ENCODE data around the gene OR4A47.
"Not testable (repeated sequence)": the region's sequence is repeated elsewhere in the genome, so short reads cannot be mapped to it uniquely, and the experiment has no call there.

OR4A47 gene

DNA sequence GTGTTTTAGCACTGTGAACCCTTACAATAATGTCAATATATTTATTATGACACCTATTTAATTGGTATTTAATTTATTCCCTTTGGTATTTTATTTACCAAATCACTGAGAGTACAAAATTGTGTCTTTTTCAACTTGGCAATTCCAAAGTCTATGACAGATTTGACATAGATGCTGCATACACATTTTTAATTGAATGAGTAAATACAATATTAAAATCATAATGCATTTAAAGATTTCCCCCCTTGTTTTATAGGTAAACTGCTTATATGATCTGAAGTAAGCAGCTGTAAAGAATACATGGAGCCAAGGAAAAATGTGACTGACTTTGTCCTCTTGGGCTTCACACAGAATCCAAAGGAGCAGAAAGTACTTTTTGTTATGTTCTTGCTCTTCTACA, at the start of gene OR4A47:
TSS of gene OR4A47 (plus strand) at position 301 of the 400 bp plus-strand sequence. CDS start at position 301, 0 bp downstream.
- not testable (repeated sequence) for FAIRE-seq; DNase-seq (ENCODE audit: extremely low spot score, insufficient read length, low read depth)

- not testable (repeated sequence) for DNase-seq (ENCODE audit: extremely low spot score, insufficient read length, low read depth); FAIRE-seq
These were observed 32.7 kb upstream of the OR4A47 start for GRCh38 chr11:48455909-48456308.

- not testable (repeated sequence) for DNase-seq (ENCODE audit: extremely low spot score, insufficient read length, low read depth); FAIRE-seq
These were observed 14.6 kb upstream of the OR4A47 start for GRCh38 chr11:48473966-48474365.

- FAIRE-seq; DNase-seq (ENCODE audit: extremely low spot score, insufficient read length, low read depth): not testable (repeated sequence)
These were observed 13.9 kb upstream of the OR4A47 start for GRCh38 chr11:48474703-48475102.

DNA sequence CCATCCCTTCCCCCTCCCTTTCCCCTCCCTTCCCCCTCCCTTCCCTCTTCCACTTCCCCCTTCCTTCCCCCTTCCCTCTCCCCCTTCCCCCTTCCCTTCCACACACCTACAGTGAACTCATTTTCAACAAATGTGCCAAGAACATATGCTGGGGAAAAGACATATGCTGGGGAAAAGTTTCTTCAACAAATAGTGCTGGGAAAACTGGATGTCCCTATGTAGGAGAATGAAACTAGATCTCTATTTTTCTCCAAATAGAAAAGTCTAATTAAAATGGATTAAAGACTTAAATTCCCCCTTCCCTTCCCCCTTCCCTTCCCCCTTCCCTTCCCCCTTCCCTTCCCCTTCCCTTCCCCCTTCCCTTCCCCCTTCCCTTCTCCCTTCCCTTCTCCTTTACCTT, 17.6 kb downstream of the OR4A47 start:
- DNase-seq (ENCODE audit: extremely low spot score, insufficient read length, low read depth); FAIRE-seq: not testable (repeated sequence)

- no peak for DNase-seq (ENCODE audit: extremely low spot score, insufficient read length, low read depth)
- no peak for FAIRE-seq
These were observed 50.4 kb downstream of the OR4A47 start for GRCh38 chr11:48538991-48539390.

All from GM18507 (cell line).